B cell (primary cell): ENCODE results near the gene TGFB1. TPM values are rescaled to one million over a fixed set of nuclear protein-coding genes. Genes with fewer than 3 reads are reported as not detected.

Experiments used
- ATAC-seq: fragments of 200-7000 bp; cut with Tn5 transposase; one replicate; pipeline ENCODE4 v1.10.0; 2021; ENCODE audit warnings: low read depth, mild to moderate bottlenecking, moderate number of reproducible peaks, moderate library complexity
- CTCF ChIA-PET: fragments of 350-600 bp; sonication (Branson Sonifier 250); formaldehyde crosslinking; loops from one replicate; lab custom pipeline; 2021; ENCODE audit warnings: antibody characterized with exemption, inconsistent platforms; lab: Charles Lee
- POLR2A ChIA-PET: fragments of 350-600 bp; sonication (Branson Sonifier 250); formaldehyde crosslinking; loops from one replicate; lab custom pipeline; 2021; ENCODE audit warnings: antibody characterized with exemption; lab: Charles Lee
- DNase-seq: peaks from one replicate; pipeline ENCODE4 v3.0.0; 2013
- H2AFZ ChIP-seq: 2 replicates; pipeline ENCODE4 v1.6.1; 2012; ENCODE audit warnings: mild to moderate bottlenecking, low read depth, low read length; ENCODE audit not compliant: insufficient read depth, poor library complexity, severe bottlenecking
- H3K27ac ChIP-seq, 2 donors: 1 replicate in 1 of 2; 2 replicates in 1 of 2; pipeline ENCODE4 v1.5.1; 2012 to 2013; ENCODE audit warnings: low read length in 2 of 2, mild to moderate bottlenecking in 2 of 2, moderate library complexity in 1 of 2
- H3K27me3 ChIP-seq, 4 experiments: fragments of 200-600 bp in 1 of 4; sonication (generic) in 1 of 4; replicated peaks in 1 of 4; 1 replicate in 2 of 4; 2 replicates in 2 of 4; pipeline versions ENCODE4 v1.6.1 to v1.7.0; 2013 to 2016; ENCODE audit warnings: low read length in 3 of 4, mild to moderate bottlenecking in 2 of 4, mixed read lengths in 1 of 4, moderate library complexity in 1 of 4; ENCODE audit not compliant: insufficient read depth in 4 of 4, control insufficient read depth in 3 of 4; ENCODE audit errors: control extremely low read depth in 1 of 4
- H3K36me3 ChIP-seq, 2 experiments: replicated peaks in 1 of 2; 1 replicate in 1 of 2; 2 replicates in 1 of 2; pipeline versions ENCODE4 v1.6.1 to v1.7.1; 2013; ENCODE audit warnings: low read length in 1 of 2; ENCODE audit not compliant: insufficient read depth in 2 of 2, control insufficient read depth in 1 of 2; ENCODE audit errors: control extremely low read depth in 1 of 2, extremely low read depth in 1 of 2
- H3K4me1 ChIP-seq, 2 donors: fragments of 200-600 bp in 1 of 2; sonication (generic) in 1 of 2; 1 replicate in 1 of 2; 2 replicates in 1 of 2; pipeline versions ENCODE4 v1.5.1 to v1.6.1; 2013 to 2017; ENCODE audit warnings: low read length in 2 of 2; ENCODE audit not compliant: control insufficient read depth in 2 of 2, insufficient read depth in 2 of 2
- H3K4me2 ChIP-seq: replicated peaks from 2 replicates; pipeline ENCODE3; 2012; ENCODE audit warnings: mild to moderate bottlenecking, low read depth, low read length; ENCODE audit not compliant: poor library complexity, severe bottlenecking
- H3K4me3 ChIP-seq, 5 experiments: fragments of 200-600 bp in 1 of 5; sonication (generic) in 1 of 5; 1 replicate in 3 of 5; 2 replicates in 2 of 5; pipeline versions ENCODE4 v1.5.1 to v1.7.0; 2011 to 2016; ENCODE audit warnings: low read length in 4 of 5, mild to moderate bottlenecking in 4 of 5, low read depth in 2 of 5, control low read depth in 1 of 5, moderate library complexity in 1 of 5; ENCODE audit not compliant: insufficient read depth in 1 of 5; ENCODE audit errors: control extremely low read depth in 1 of 5, extremely low read depth in 1 of 5
- H3K79me2 ChIP-seq: fragments of 200-600 bp; sonication (generic); one replicate; pipeline ENCODE4 v1.6.0; 2016; ENCODE audit warnings: low read length; ENCODE audit not compliant: control insufficient read depth, insufficient read depth
- H3K9ac ChIP-seq: fragments of 200-600 bp; sonication (generic); 2 replicates; pipeline ENCODE4 v1.6.1; 2017; ENCODE audit warnings: mild to moderate bottlenecking, low read length, moderate library complexity
- H3K9me3 ChIP-seq, 3 donors: one replicate each; pipeline versions ENCODE4 v1.6.1 to v1.7.1; 2013; ENCODE audit warnings: low read length in 2 of 3; ENCODE audit not compliant: control insufficient read depth in 2 of 3, insufficient read depth in 1 of 3; ENCODE audit errors: control extremely low read depth in 1 of 3
- H4K20me1 ChIP-seq: 2 replicates; pipeline ENCODE4 v1.6.0; 2012; ENCODE audit warnings: mild to moderate bottlenecking, low read length; ENCODE audit not compliant: insufficient read depth, control insufficient read depth, poor library complexity, severe bottlenecking
- H3K27ac Mint-ChIP-seq: one replicate; pipeline ENCODE4 v1.8.0; 2021; ENCODE audit warnings: mixed read lengths
- H3K27me3 Mint-ChIP-seq: one replicate; pipeline ENCODE4 v1.8.0; 2021; ENCODE audit warnings: mixed read lengths
- H3K4me1 Mint-ChIP-seq: one replicate; pipeline ENCODE4 v1.8.0; 2021; ENCODE audit warnings: mixed read lengths
- H3K4me3 Mint-ChIP-seq: one replicate; pipeline ENCODE4 v1.8.0; 2021; ENCODE audit warnings: mixed read lengths
- H3K9me3 Mint-ChIP-seq: one replicate; pipeline ENCODE4 v1.8.0; 2022; ENCODE audit warnings: mixed read lengths; ENCODE audit not compliant: insufficient read depth
- CTCF ChIP-seq: fragments of 200-600 bp; IDR thresholded peaks from one replicate; pipeline ENCODE4 v1.8.0; 2022; ENCODE audit warnings: antibody characterized with exemption, mild to moderate bottlenecking
- EZH2 ChIP-seq: IDR thresholded peaks from 2 replicates; pipeline ENCODE4 v1.6.1; 2012; ENCODE audit warnings: borderline replicate concordance, low read depth, mild to moderate bottlenecking, moderate library complexity, low read length; ENCODE audit not compliant: insufficient read depth, poor library complexity, severe bottlenecking
- WGBS: methylation state at CpG from one replicate; pipeline ENCODE4 v1.1.5; 2013; ENCODE audit warnings: missing lambda C conversion rate; ENCODE audit not compliant: insufficient coverage; 5-methylcytosine and 5-hydroxymethylcytosine counted together
- intact Hi-C: fragments of 100-400 bp; cut with micrococcal nuclease; formaldehyde crosslinking; loops from one replicate; pipeline ENCODE4 v1.10.0; 2022
- polyA plus RNA-seq: library from polyadenylated mRNA; depleted of rRNA; stranded (reverse); fragments of >200 nt; gene quantifications from 2 replicates; pipeline ENCODE4 v1.2.3, GENCODE V29; 2012
- total RNA-seq, 2 donors: library from RNA; stranded (reverse); fragments of 120-200 nt in 1 of 2; gene quantifications; 1 replicate in 1 of 2; 2 replicates in 1 of 2; pipeline versions ENCODE4 v1.2.3 to v1.2.4, GENCODE V29; 2013 to 2022

Gene TGFB1
- total and polyA plus RNA-seq, 2 donors (not counting 1 experiment from before 2014, with no cell fraction given) = 109 to 120 TPM

GRCh38 chr19:41366089-41366488, 12.4 kb upstream of the TGFB1 start:
- DNase-seq (no peak), ATAC-seq (no peak)
- H3K4me1 Mint-ChIP-seq = peaks cover 27% of the 10 kb centered on the region
- H3K9ac ChIP-seq = no peak overlapping the region
- intact Hi-C loops = no loop called here
- no peak overlapping the region for H3K4me3 ChIP-seq
- peaks cover 12 to 24% of the 10 kb centered on the region in 2 donors for H3K4me1 ChIP-seq
- H3K79me2 ChIP-seq = peaks cover 45% of the 10 kb centered on the region
- no peaks in the 10 kb centered on the region for H3K27me3 Mint-ChIP-seq
- H3K9me3 ChIP-seq = no peaks in the 10 kb centered on the region
- H3K4me2 ChIP-seq = no peak overlapping the region
- peak; percentile 28 for TF ChIP-seq CTCF
- TF ChIP-seq EZH2 = no peak
- WGBS = 100% methylated on average over 1 of the region's 1 CpG
- H3K4me3 Mint-ChIP-seq = peak overlapping the region; percentile 52
- H4K20me1 ChIP-seq = no peaks in the 10 kb centered on the region
- CTCF ChIA-PET = interaction anchor here (0.6 to 4.7 kb wide), 6 partner anchors 11 to 335 kb away, joined by 3 to 64 read pairs (median 4); partner anchors contain the start of gene TGFB1
- no peaks in the 10 kb centered on the region for H3K9me3 Mint-ChIP-seq
- POLR2A ChIA-PET = interaction anchor here (0.6 to 1.2 kb wide), 3 partner anchors 30 to 103 kb away, joined by 5 to 15 read pairs (median 7); no protein-coding TSS in a partner anchor
- H3K27me3 ChIP-seq = no peaks in the 10 kb centered on the region
- peak overlapping the region; percentile 43 for H3K27ac Mint-ChIP-seq
- no peak overlapping the region for H3K27ac ChIP-seq
- H2AFZ ChIP-seq = no peak overlapping the region
- H3K36me3 ChIP-seq = peaks cover 0 to 2% of the 10 kb centered on the region in 2 experiments
